HepG2 (cell line): ENCODE results near the gene DDAH2. TPM values are rescaled to one million over a fixed set of nuclear protein-coding genes. Genes with fewer than 3 reads are reported as not detected.
A peak's percentile ranks its signal among the peaks of the same experiment; 100 is the strongest.

Source experiments
- ATRX ChIP-seq: sonication (generic); formaldehyde crosslinking; IDR thresholded peaks from 2 replicates; pipeline ENCODE4 v1.4.0; 2020; ENCODE audit warnings: missing genetic modification reagents, borderline replicate concordance
- DMAP1 ChIP-seq: IDR thresholded peaks from 2 replicates; pipeline ENCODE4 v1.6.1; 2016
- DRAP1 ChIP-seq: IDR thresholded peaks from 2 replicates; pipeline ENCODE4 v1.6.1; 2016; ENCODE audit warnings: missing genetic modification reagents, missing compliant biosample characterization
- E2F2 ChIP-seq: sonication (generic); formaldehyde crosslinking; IDR thresholded peaks from 2 replicates; pipeline ENCODE4 v1.4.0; 2020; ENCODE audit warnings: missing genetic modification reagents, borderline replicate concordance
- ELF3 ChIP-seq: IDR thresholded peaks from 2 replicates; pipeline ENCODE4 v1.6.1; 2016; ENCODE audit warnings: missing genetic modification reagents, missing compliant biosample characterization
- HIC2 ChIP-seq: sonication (generic); formaldehyde crosslinking; IDR thresholded peaks from 2 replicates; pipeline ENCODE4 v1.9.0; 2022; ENCODE audit warnings: low read depth, missing genetic modification reagents
- ISL2 ChIP-seq: sonication (generic); formaldehyde crosslinking; IDR thresholded peaks from 2 replicates; pipeline ENCODE4 v1.5.0; 2020; ENCODE audit warnings: missing genetic modification reagents
- PHF8 ChIP-seq: sonication (generic); formaldehyde crosslinking; IDR thresholded peaks from 2 replicates; pipeline ENCODE4 v1.5.0; 2020; ENCODE audit warnings: missing genetic modification reagents
- PLRG1 ChIP-seq: fragments of 450-650 bp; conservative IDR thresholded peaks from 2 replicates; pipeline ENCODE4 v1.6.1; 2016
- POLR2AphosphoS2 ChIP-seq: IDR thresholded peaks from 2 replicates; pipeline ENCODE4 v1.6.1; 2011; ENCODE audit warnings: low read depth, low read length, improper control_type of control experiment
- SALL2 ChIP-seq: sonication (generic); formaldehyde crosslinking; IDR thresholded peaks from 2 replicates; pipeline ENCODE4 v1.8.1; 2023; ENCODE audit warnings: mild to moderate bottlenecking, missing genetic modification reagents, inconsistent platforms
- SP5 ChIP-seq: IDR thresholded peaks from 2 replicates; pipeline ENCODE4 v1.6.1; 2016; ENCODE audit warnings: low read depth, borderline replicate concordance
- TBL1XR1 ChIP-seq: fragments of 150-350 bp; IDR thresholded peaks from 2 replicates; pipeline ENCODE4 v1.6.1; 2014; ENCODE audit warnings: borderline replicate concordance, low read length; ENCODE audit not compliant: partially characterized antibody
- TBX2 ChIP-seq: sonication (generic); formaldehyde crosslinking; IDR thresholded peaks from 2 replicates; pipeline ENCODE4 v1.5.0; 2020; ENCODE audit warnings: missing genetic modification reagents, mild to moderate bottlenecking, borderline replicate concordance
- ZBTB3 ChIP-seq: sonication (generic); formaldehyde crosslinking; IDR thresholded peaks from 2 replicates; pipeline ENCODE4 v1.4.0; 2020; ENCODE audit warnings: low read depth, mild to moderate bottlenecking, moderate library complexity, missing genetic modification reagents, borderline replicate concordance
- ZBTB49 ChIP-seq: sonication (generic); formaldehyde crosslinking; IDR thresholded peaks from 2 replicates; pipeline ENCODE4 v1.4.0; 2020; ENCODE audit warnings: missing genetic modification reagents, borderline replicate concordance
- ZBTB7A ChIP-seq: sonication (generic); formaldehyde crosslinking; IDR thresholded peaks from 2 replicates; pipeline ENCODE4 v1.8.0; 2022; ENCODE audit warnings: mild to moderate bottlenecking, missing genetic modification reagents
- ZKSCAN8 ChIP-seq: IDR thresholded peaks from 2 replicates; pipeline ENCODE4 v1.6.1; 2016; ENCODE audit warnings: borderline replicate concordance, missing genetic modification reagents, missing compliant biosample characterization
- ZNF260 ChIP-seq: sonication (generic); formaldehyde crosslinking; IDR thresholded peaks from 2 replicates; pipeline ENCODE4 v1.4.0; 2020; ENCODE audit warnings: missing genetic modification reagents, low read depth, mild to moderate bottlenecking, borderline replicate concordance
- ZNF414 ChIP-seq: sonication (generic); formaldehyde crosslinking; IDR thresholded peaks from 2 replicates; pipeline ENCODE4 v1.5.0; 2020; ENCODE audit warnings: missing genetic modification reagents
- ZNF484 ChIP-seq: sonication (generic); formaldehyde crosslinking; IDR thresholded peaks from 2 replicates; pipeline ENCODE4 v1.5.1; 2020; ENCODE audit warnings: mild to moderate bottlenecking, low read depth, missing genetic modification reagents, borderline replicate concordance
- ZNF704 ChIP-seq: sonication (generic); formaldehyde crosslinking; IDR thresholded peaks from 2 replicates; pipeline ENCODE4 v1.8.1; 2023; ENCODE audit warnings: mild to moderate bottlenecking, inconsistent platforms, moderate library complexity, missing genetic modification reagents, borderline replicate concordance
- polyA plus RNA-seq, 8 experiments: library from polyadenylated mRNA; depleted of rRNA in 3 of 8; stranded (reverse) in 7 of 8; unstranded in 1 of 8; fragments of >200 nt; fragmentation: Illumina TruSeq in 4 of 8; extraction: Trizol in 4 of 8; gene quantifications; 2 replicates each; pipeline versions ENCODE4 v1.2.1 to v1.2.3, GENCODE V29; 2011 to 2016; ENCODE audit warnings: low read depth in 4 of 8, missing spikeins in 1 of 8, mixed read lengths in 1 of 8; ENCODE audit not compliant: insufficient read depth in 1 of 8
- total RNA-seq, 5 experiments: library from RNA; depleted of rRNA; stranded (reverse); fragments of >200 nt; fragmentation: Illumina TruSeq; extraction: Trizol; gene quantifications; 2 replicates each; pipeline ENCODE4 v1.2.3, GENCODE V29; 2016; ENCODE audit warnings: low read depth in 1 of 5

DDAH2 gene
- total and polyA plus RNA-seq, 2 of the 13 experiments (the other 11 are each of a cell fraction or from before 2014, with no cell fraction given) = 16.4 to 21.1 TPM

GRCh38 chr6:31736021-31736767, 7.1 kb upstream of the DDAH2 start, which contains the start of gene CLIC1 (continued):
- peak; percentile 42; the same call in 1 of the 2 replicates for TF ChIP-seq ZBTB49 (CRISPR knock-in tag)
- TF ChIP-seq ZNF414 (CRISPR knock-in tag) = peak; percentile 94
- TF ChIP-seq ZNF704 (CRISPR knock-in tag) = peak; percentile 22; the same call in 1 of the 2 replicates
- TF ChIP-seq PHF8 (CRISPR knock-in tag) = peak; percentile 73
- TF ChIP-seq HIC2 (CRISPR knock-in tag) = no peak
- no peak for TF ChIP-seq PLRG1
- TF ChIP-seq ZNF484 (CRISPR knock-in tag) = 0 out of 2 replicates have a peak, but pooled peaks have one; percentile 61
- peak; percentile 89 for TF ChIP-seq DMAP1
- TF ChIP-seq TBX2 (CRISPR knock-in tag) = peak; percentile 76; the same call in 1 of the 2 replicates
- TF ChIP-seq ZBTB7A (CRISPR knock-in tag) = no peak; the same call in none of the 2 replicates
- TF ChIP-seq POLR2AphosphoS2 = peak; percentile 84; the same call in 1 of the 2 replicates
- TF ChIP-seq ZBTB3 (CRISPR knock-in tag) = no peak
- TF ChIP-seq SP5 (CRISPR knock-in tag) = peak; percentile 96
- peak; percentile 96 for TF ChIP-seq DRAP1 (CRISPR knock-in tag)
- TF ChIP-seq ATRX (CRISPR knock-in tag) = no peak
- no peak for TF ChIP-seq TBL1XR1
- TF ChIP-seq SALL2 (CRISPR knock-in tag) = no peak
- peak; percentile 19; the same call in 1 of the 2 replicates for TF ChIP-seq ISL2 (CRISPR knock-in tag)
- no peak for TF ChIP-seq ZKSCAN8 (CRISPR knock-in tag)
- no peak for TF ChIP-seq ZNF260
- peak; percentile 88 for TF ChIP-seq ELF3 (CRISPR knock-in tag)
- TF ChIP-seq E2F2 (CRISPR knock-in tag) = no peak
